Breast epithelium (tissue), 4 donors: ENCODE data around the gene IGLON5. TPM values are rescaled to one million over a fixed set of nuclear protein-coding genes. Genes with fewer than 3 reads are reported as not detected.
A peak's percentile ranks its signal among the peaks of the same experiment; 100 is the strongest.

Experiments
- DNase-seq, 2 donors: peaks; one replicate each; pipeline ENCODE4 v3.0.0-alpha.2; 2019; ENCODE audit warnings: low spot score in 2 of 2
- H3K27ac ChIP-seq, 2 donors: fragments of 200-600 bp; sonication (generic) in 1 of 2; one replicate each; pipeline ENCODE4 v1.5.1; 2016 to 2019; ENCODE audit warnings: mild to moderate bottlenecking in 1 of 2
- H3K27me3 ChIP-seq, 2 donors: fragments of 200-600 bp; sonication (generic) in 1 of 2; one replicate each; pipeline versions ENCODE4 v1.5.1 to v1.6.0; 2017 to 2019; ENCODE audit warnings: control low read depth in 1 of 2, mild to moderate bottlenecking in 1 of 2
- H3K36me3 ChIP-seq: fragments of 200-600 bp; one replicate; pipeline ENCODE4 v1.5.1; 2019
- H3K4me1 ChIP-seq, 2 donors: fragments of 200-600 bp; sonication (generic); one replicate each; pipeline ENCODE4 v1.5.1; 2016 to 2019; ENCODE audit warnings: control low read depth in 1 of 2
- H3K4me3 ChIP-seq, 3 donors: fragments of 200-600 bp; sonication (generic); 1 replicate in 2 of 3; 2 replicates in 1 of 3; pipeline ENCODE4 v1.5.1; 2016 to 2019; ENCODE audit warnings: mild to moderate bottlenecking in 3 of 3, moderate library complexity in 2 of 3
- H3K9me3 ChIP-seq, 2 donors: fragments of 200-600 bp; sonication (generic) in 1 of 2; one replicate each; pipeline ENCODE4 v1.5.1; 2016 to 2019; ENCODE audit warnings: control low read depth in 1 of 2
- CTCF ChIP-seq, 3 donors: fragments of 450-650 bp; IDR thresholded peaks; one replicate each; pipeline ENCODE4 v1.5.1; 2016 to 2017; ENCODE audit warnings: antibody characterized with exemption in 3 of 3, mild to moderate bottlenecking in 3 of 3, moderate library complexity in 3 of 3
- POLR2A ChIP-seq: fragments of 450-650 bp; IDR thresholded peaks from one replicate; pipeline ENCODE4 v1.6.1; 2016; ENCODE audit warnings: antibody characterized with exemption, mild to moderate bottlenecking, moderate library complexity
- POLR2AphosphoS5 ChIP-seq, 3 donors: sonication (generic); formaldehyde crosslinking; IDR thresholded peaks; one replicate each; pipeline ENCODE4 v1.6.1; 2017; ENCODE audit warnings: antibody characterized with exemption in 3 of 3
- intact Hi-C: fragments of 100-400 bp; cut with DNase I; formaldehyde crosslinking; loops from one replicate; pipeline ENCODE4 v1.15.1; 2023; ENCODE audit warnings: low total_unique reads
- total RNA-seq, 3 donors: library from RNA; depleted of rRNA; stranded (reverse); fragments of >200 nt; gene quantifications; one replicate each; pipeline ENCODE4 v1.1.0, GENCODE V29; 2016

Gene IGLON5
- total RNA-seq, 3 donors from 2014 or later: 0.66 TPM; not detected in 2

GRCh38 chr19:51367565-51368365 is 56.3 kb downstream of the IGLON5 start:
- Histone ChIP-seq H3K27ac (peak overlapping the region; percentile 94), H3K4me1 (no peaks in the 10 kb centered on the region), H3K9me3 (no peaks in the 10 kb centered on the region), H3K36me3 (no peaks in the 10 kb centered on the region), H3K4me3 (peak overlapping the region; percentile 58 to 84 (median 82)), H3K27me3 (no peaks in the 10 kb centered on the region)
- intact Hi-C loops: no loop called here
- peak; percentile 97 to 99 for DNase-seq
- TF ChIP-seq POLR2AphosphoS5 (IDR thresholded peaks at IDR 0.05) (peak in 2 of 3 donors; percentile 30 to 45), CTCF (IDR thresholded peaks at IDR 0.05) (no peak)

- Histone ChIP-seq H3K9me3 (no peaks in the 10 kb centered on the region), H3K36me3 (no peaks in the 10 kb centered on the region), H3K4me1 (no peaks in the 10 kb centered on the region), H3K27ac (peak within 1 kb of the TSS; percentile 94), H3K4me3 (peak within 1 kb of the TSS; percentile 58 to 84 (median 82)), H3K27me3 (no peaks in the 10 kb centered on the region)
- DNase-seq: no peak
- no peak for TF ChIP-seq POLR2AphosphoS5 (IDR thresholded peaks at IDR 0.05)
- no peak for TF ChIP-seq CTCF (IDR thresholded peaks at IDR 0.05)
- TF ChIP-seq POLR2A: no peak
- intact Hi-C loops: no loop called here
Measured at GRCh38 chr19:51368366-51369282, 57.2 kb downstream of the IGLON5 start, which contains the start of gene CLDND2. Gene CLDND2 (minus strand): TSS chr19:51369003. CDS start chr19:51368577, 426 bp downstream.

- Histone ChIP-seq H3K9me3 (no peaks in the 10 kb centered on the region), H3K4me1 (no peaks in the 10 kb centered on the region), H3K36me3 (no peaks in the 10 kb centered on the region), H3K27me3 (no peaks in the 10 kb centered on the region), H3K4me3 (no peak overlapping the region), H3K27ac (no peak overlapping the region)
- no peak for DNase-seq
- intact Hi-C loops: no loop called here
- TF ChIP-seq POLR2A (no peak), POLR2AphosphoS5 (IDR thresholded peaks at IDR 0.05) (no peak), CTCF (IDR thresholded peaks at IDR 0.05) (no peak)
Measured at GRCh38 chr19:51370230-51370629, 58.8 kb downstream of the IGLON5 start.

- no peak for DNase-seq
- TF ChIP-seq POLR2AphosphoS5 (IDR thresholded peaks at IDR 0.05) (no peak), POLR2A (no peak), CTCF (IDR thresholded peaks at IDR 0.05) (no peak)
- Histone ChIP-seq H3K4me1 (no peaks in the 10 kb centered on the region), H3K27me3 (no peaks in the 10 kb centered on the region), H3K9me3 (no peaks in the 10 kb centered on the region), H3K4me3 (no peak overlapping the region), H3K27ac (no peak overlapping the region), H3K36me3 (no peaks in the 10 kb centered on the region)
- intact Hi-C loops: no loop called here
Measured at GRCh38 chr19:51371186-51371690, 59.8 kb downstream of the IGLON5 start.
